ENCODE measurements around the gene MUC22. TPM values are rescaled to one million over a fixed set of nuclear protein-coding genes. Genes with fewer than 3 reads are reported as not detected.
A peak's percentile ranks its signal among the peaks of the same experiment; 100 is the strongest.

MUC22 gene
- total and polyA plus RNA-seq, 2 experiments from 2014 or later: 0.03 TPM; not detected in 1

DNA sequence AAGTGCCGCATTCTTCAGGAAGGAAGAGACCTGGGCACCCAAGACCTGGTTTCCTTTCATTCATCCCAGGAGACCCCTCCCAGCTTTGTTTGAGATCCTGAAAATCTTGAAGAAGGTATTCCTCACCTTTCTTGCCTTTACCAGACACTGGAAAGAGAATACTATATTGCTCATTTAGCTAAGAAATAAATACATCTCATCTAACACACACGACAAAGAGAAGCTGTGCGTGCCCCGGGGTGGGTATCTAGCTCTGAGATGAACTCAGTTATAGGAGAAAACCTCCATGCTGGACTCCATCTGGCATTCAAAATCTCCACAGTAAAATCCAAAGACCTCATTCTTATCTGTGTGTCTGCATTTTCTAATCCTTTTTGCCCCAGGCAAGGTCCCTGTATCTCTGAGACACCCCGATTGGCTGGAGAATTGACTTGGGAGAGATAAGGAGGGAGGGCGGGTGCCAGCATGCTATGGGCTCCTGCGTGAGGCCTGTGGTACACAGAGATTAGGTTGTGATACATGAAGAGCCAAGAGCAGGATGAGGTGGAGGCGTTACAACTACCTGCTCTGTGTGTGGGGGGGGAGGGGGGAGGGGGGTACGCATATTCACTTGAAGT lies 22.0 kb upstream of the MUC22 start:
- no peak overlapping the region for H2AFZ ChIP-seq
- no peaks in the 10 kb centered on the region for H3K9me3 ChIP-seq (ENCODE audit: low read depth)
- no peaks in the 10 kb centered on the region for H3K36me3 ChIP-seq (replicated peaks; ENCODE audit: insufficient read depth, low read depth)
- no peak overlapping the region for H3K4me3 ChIP-seq
- no peaks in the 10 kb centered on the region for H3K79me2 ChIP-seq
- 38% methylated on average over 8 of the region's 9 CpGs for WGBS (ENCODE audit: low lambda C conversion rate, missing lambda C conversion rate)
- no peaks in the 10 kb centered on the region for H3K4me1 ChIP-seq (ENCODE audit: insufficient read depth)
- H3K27me3 ChIP-seq: no peaks in the 10 kb centered on the region
- no peaks in the 10 kb centered on the region for H4K20me1 ChIP-seq (ENCODE audit: insufficient read depth, poor library complexity, severe bottlenecking)
- no peak overlapping the region for H3K27ac ChIP-seq
- no peak overlapping the region for H3K4me2 ChIP-seq
- peak; percentile 26 for DNase-seq (ENCODE audit: low spot score)
- no peak for TF ChIP-seq CTCF (IDR thresholded peaks at IDR 0.05; ENCODE audit: poor library complexity)
- no peak for TF ChIP-seq EZH2 (IDR thresholded peaks at IDR 0.05; ENCODE audit: borderline replicate concordance)
- no peak for TF ChIP-seq EZH2phosphoT487 (IDR thresholded peaks at IDR 0.05; ENCODE audit: low read depth, severe bottlenecking, unreplicated experiment)
- H3K9me2 ChIP-seq (replicated peaks; ENCODE audit: insufficient read depth): no peaks in the 10 kb centered on the region

- 66% methylated on average over 8 of the region's 8 CpGs for WGBS (ENCODE audit: low lambda C conversion rate, missing lambda C conversion rate)
Measured at GRCh38 chr6:30990422-30991086, 19.7 kb upstream of the MUC22 start.

GRCh38 chr6:30991891-30992290 lies 18.4 kb upstream of the MUC22 start:
- no peak for DNase-seq (ENCODE audit: low spot score)
- H3K27me3 ChIP-seq: no peaks in the 10 kb centered on the region

More at GRCh38 chr6:30990422-30991086, 19.7 kb upstream of the MUC22 start:
- no peaks in the 10 kb centered on the region for H3K79me2 ChIP-seq
- TF ChIP-seq CTCF (IDR thresholded peaks at IDR 0.05; ENCODE audit: poor library complexity) (no peak), EZH2phosphoT487 (IDR thresholded peaks at IDR 0.05; ENCODE audit: low read depth, severe bottlenecking, unreplicated experiment) (no peak), EZH2 (IDR thresholded peaks at IDR 0.05; ENCODE audit: borderline replicate concordance) (no peak)
- H3K4me3 ChIP-seq: no peak overlapping the region
- H4K20me1 ChIP-seq (ENCODE audit: insufficient read depth, poor library complexity, severe bottlenecking): no peaks in the 10 kb centered on the region
- no peaks in the 10 kb centered on the region for H3K36me3 ChIP-seq (replicated peaks; ENCODE audit: insufficient read depth, low read depth)
- no peak overlapping the region for H3K4me2 ChIP-seq
- no peak overlapping the region for H2AFZ ChIP-seq
- DNase-seq (ENCODE audit: low spot score): no peak
- H3K4me1 ChIP-seq (ENCODE audit: insufficient read depth): no peaks in the 10 kb centered on the region
- no peaks in the 10 kb centered on the region for H3K27me3 ChIP-seq
- H3K9me2 ChIP-seq (replicated peaks; ENCODE audit: insufficient read depth): no peaks in the 10 kb centered on the region
- H3K27ac ChIP-seq: no peak overlapping the region
- no peaks in the 10 kb centered on the region for H3K9me3 ChIP-seq (ENCODE audit: low read depth)

More at GRCh38 chr6:30991891-30992290, 18.4 kb upstream of the MUC22 start:
- WGBS (ENCODE audit: low lambda C conversion rate, missing lambda C conversion rate): 90% methylated on average over 2 of the region's 2 CpGs
- H3K4me3 ChIP-seq: no peak overlapping the region
- no peaks in the 10 kb centered on the region for H3K4me1 ChIP-seq (ENCODE audit: insufficient read depth)
- no peaks in the 10 kb centered on the region for H4K20me1 ChIP-seq (ENCODE audit: insufficient read depth, poor library complexity, severe bottlenecking)
- H3K36me3 ChIP-seq (replicated peaks; ENCODE audit: insufficient read depth, low read depth): no peaks in the 10 kb centered on the region
- no peaks in the 10 kb centered on the region for H3K9me3 ChIP-seq (ENCODE audit: low read depth)
- H3K9me2 ChIP-seq (replicated peaks; ENCODE audit: insufficient read depth): no peaks in the 10 kb centered on the region
- no peaks in the 10 kb centered on the region for H3K79me2 ChIP-seq
- no peak overlapping the region for H2AFZ ChIP-seq
- no peak overlapping the region for H3K27ac ChIP-seq
- TF ChIP-seq CTCF (IDR thresholded peaks at IDR 0.05; ENCODE audit: poor library complexity) (no peak), EZH2phosphoT487 (IDR thresholded peaks at IDR 0.05; ENCODE audit: low read depth, severe bottlenecking, unreplicated experiment) (no peak), EZH2 (IDR thresholded peaks at IDR 0.05; ENCODE audit: borderline replicate concordance) (no peak)
- H3K4me2 ChIP-seq: no peak overlapping the region
